ENCODE measurements around the gene ACHE.

Gene ACHE

GRCh38 chr7:100896732-100897608 is 1.3 kb upstream of the ACHE start:
- DNase-seq, result peak; percentile 35

GRCh38 chr7:100895956-100896731 is 456 bp upstream of the ACHE start:
- DNase-seq, result peak; percentile 73

GRCh38 chr7:100894860-100895700 is 608 bp downstream of the ACHE start:
- peak; percentile 64 for DNase-seq

GRCh38 chr7:100893910-100894721 is 1.6 kb downstream of the ACHE start:
- peak; percentile 95 for DNase-seq

- no peak for DNase-seq
Measured at GRCh38 chr7:100893318-100893895, 2.3 kb downstream of the ACHE start.

- DNase-seq, result no peak
Measured at GRCh38 chr7:100892364-100893317, 3.0 kb downstream of the ACHE start.

GRCh38 chr7:100891568-100892247 is 4.0 kb downstream of the ACHE start:
- peak; percentile 21 for DNase-seq

GRCh38 chr7:100890653-100891567 is 4.8 kb downstream of the ACHE start:
- peak; percentile 8 for DNase-seq

- no peak for DNase-seq
Measured at GRCh38 chr7:100888988-100889750, 6.5 kb downstream of the ACHE start, which contains the start of gene UFSP1. TSS of gene UFSP1 (minus strand) at chr7:100889715. CDS start at chr7:100889271, 444 bp downstream.

- no peak for DNase-seq
Measured at GRCh38 chr7:100888291-100888987, 7.2 kb downstream of the ACHE start.

- DNase-seq, result peak; percentile 76
Measured at GRCh38 chr7:100887516-100888290, 8.0 kb downstream of the ACHE start.

GRCh38 chr7:100886936-100887515 is 8.7 kb downstream of the ACHE start:
- no peak for DNase-seq

- DNase-seq, result no peak
Measured at GRCh38 chr7:100886142-100886935, 9.3 kb downstream of the ACHE start.

- DNase-seq, result no peak
Measured at GRCh38 chr7:100885440-100886141, 10.1 kb downstream of the ACHE start.
